Measurements from ENCODE around the gene CACNA1A.

Gene CACNA1A

GRCh38 chr19:13347367-13347766 is 158.9 kb downstream of the CACNA1A start:
- no peaks in the 10 kb centered on the region for H3K4me1 Mint-ChIP-seq
- H3K27me3 Mint-ChIP-seq (ENCODE audit: low read depth): peaks cover 2% of the 10 kb centered on the region
- H3K9me3 Mint-ChIP-seq: peaks cover 2% of the 10 kb centered on the region
- no peak for TF ChIP-seq CTCF (IDR thresholded peaks at IDR 0.05; ENCODE audit: unreplicated experiment in 3 of 3)
- no peaks in the 10 kb centered on the region for H3K36me3 Mint-ChIP-seq (ENCODE audit: low read depth)
- H3K27ac Mint-ChIP-seq: no peak overlapping the region
- H3K4me3 Mint-ChIP-seq: no peak overlapping the region

- no peaks in the 10 kb centered on the region for H3K4me1 Mint-ChIP-seq
- no peak overlapping the region for H3K4me3 Mint-ChIP-seq
- H3K9me3 Mint-ChIP-seq: peaks cover 8% of the 10 kb centered on the region
- no peaks in the 10 kb centered on the region for H3K36me3 Mint-ChIP-seq (ENCODE audit: low read depth)
- peaks cover 13% of the 10 kb centered on the region for H3K27me3 Mint-ChIP-seq (ENCODE audit: low read depth)
- H3K27ac Mint-ChIP-seq: no peak overlapping the region
- no peak for TF ChIP-seq CTCF (IDR thresholded peaks at IDR 0.05; ENCODE audit: unreplicated experiment in 3 of 3)
Measured at GRCh38 chr19:13343514-13343913, 162.8 kb downstream of the CACNA1A start.

GRCh38 chr19:13342672-13343071 is 163.6 kb downstream of the CACNA1A start:
- Mint-ChIP-seq H3K27ac (no peak overlapping the region), H3K36me3 (ENCODE audit: low read depth) (no peaks in the 10 kb centered on the region), H3K9me3 (peaks cover 5% of the 10 kb centered on the region), H3K4me1 (no peaks in the 10 kb centered on the region), H3K4me3 (no peak overlapping the region), H3K27me3 (ENCODE audit: low read depth) (peaks cover 17% of the 10 kb centered on the region)
- TF ChIP-seq CTCF (IDR thresholded peaks at IDR 0.05; ENCODE audit: unreplicated experiment in 3 of 3): no peak

- H3K27ac Mint-ChIP-seq: no peak overlapping the region
- TF ChIP-seq CTCF (IDR thresholded peaks at IDR 0.05; ENCODE audit: unreplicated experiment in 3 of 3): no peak
- no peaks in the 10 kb centered on the region for H3K36me3 Mint-ChIP-seq (ENCODE audit: low read depth)
- peaks cover 22% of the 10 kb centered on the region for H3K27me3 Mint-ChIP-seq (ENCODE audit: low read depth)
- no peak overlapping the region for H3K4me3 Mint-ChIP-seq
- H3K4me1 Mint-ChIP-seq: no peaks in the 10 kb centered on the region
- peaks cover 5% of the 10 kb centered on the region for H3K9me3 Mint-ChIP-seq
Measured at GRCh38 chr19:13339869-13340268, 166.4 kb downstream of the CACNA1A start.

GRCh38 chr19:13337181-13337580 is 169.1 kb downstream of the CACNA1A start:
- no peak for TF ChIP-seq CTCF (IDR thresholded peaks at IDR 0.05; ENCODE audit: unreplicated experiment in 3 of 3)
- no peaks in the 10 kb centered on the region for H3K4me1 Mint-ChIP-seq
- H3K9me3 Mint-ChIP-seq: peaks cover 5% of the 10 kb centered on the region
- no peaks in the 10 kb centered on the region for H3K36me3 Mint-ChIP-seq (ENCODE audit: low read depth)
- H3K27ac Mint-ChIP-seq: no peak overlapping the region
- H3K27me3 Mint-ChIP-seq (ENCODE audit: low read depth): peaks cover 18% of the 10 kb centered on the region
- H3K4me3 Mint-ChIP-seq: no peak overlapping the region

- Mint-ChIP-seq H3K4me1 (no peaks in the 10 kb centered on the region), H3K27ac (no peak overlapping the region), H3K4me3 (no peak overlapping the region), H3K27me3 (ENCODE audit: low read depth) (peaks cover 16% of the 10 kb centered on the region), H3K9me3 (no peaks in the 10 kb centered on the region), H3K36me3 (ENCODE audit: low read depth) (no peaks in the 10 kb centered on the region)
- TF ChIP-seq CTCF (IDR thresholded peaks at IDR 0.05; ENCODE audit: unreplicated experiment in 3 of 3): no peak
Measured at GRCh38 chr19:13334801-13335481, 171.3 kb downstream of the CACNA1A start.
